Upper lobe of left lung (tissue), 6 donors: ENCODE results near the gene TUBB1. TPM values are rescaled to one million over a fixed set of nuclear protein-coding genes. Genes with fewer than 3 reads are reported as not detected.

Experiments used
- ATAC-seq, 2 donors: fragments of 200-7000 bp; cut with Tn5 transposase; one replicate each; pipeline ENCODE4 v1.9.1; 2022; ENCODE audit warnings: mild to moderate bottlenecking in 2 of 2, moderate library complexity in 2 of 2; ENCODE audit not compliant: low FRiP score in 2 of 2
- DNase-seq, 2 donors: peaks; one replicate each; pipeline ENCODE4 v3.0.0-alpha.2; 2019 to 2020
- H3K27ac ChIP-seq, 4 donors: fragments of 200-600 bp; sonication (generic); one replicate each; pipeline ENCODE4 v1.5.1; 2016 to 2019
- H3K27me3 ChIP-seq, 4 donors: fragments of 200-600 bp; sonication (generic); one replicate each; pipeline ENCODE4 v1.5.1; 2017 to 2019
- H3K36me3 ChIP-seq, 4 donors: fragments of 200-600 bp; sonication (generic); one replicate each; pipeline ENCODE4 v1.5.1; 2016 to 2019
- H3K4me1 ChIP-seq, 4 donors: fragments of 200-600 bp; sonication (generic); one replicate each; pipeline ENCODE4 v1.5.1; 2018 to 2019
- H3K4me3 ChIP-seq, 4 donors: fragments of 200-600 bp; sonication (generic); one replicate each; pipeline ENCODE4 v1.5.1; 2017 to 2019; ENCODE audit warnings: mild to moderate bottlenecking in 2 of 4, moderate library complexity in 1 of 4
- H3K9me3 ChIP-seq, 4 donors: fragments of 200-600 bp; sonication (generic); one replicate each; pipeline ENCODE4 v1.5.1; 2018 to 2019
- CTCF ChIP-seq, 6 experiments: fragments of 450-650 bp in 4 of 6; fragments of 200-600 bp in 2 of 6; sonication (generic) in 2 of 6; IDR thresholded peaks; one replicate each; pipeline ENCODE4 v1.5.1; 2016 to 2019; ENCODE audit warnings: antibody characterized with exemption in 6 of 6
- EP300 ChIP-seq, 4 donors: sonication (generic); formaldehyde crosslinking; IDR thresholded peaks; one replicate each; pipeline ENCODE4 v1.5.1; 2017; ENCODE audit warnings: antibody characterized with exemption in 4 of 4, control low read depth in 2 of 4
- POLR2A ChIP-seq, 4 donors: fragments of 450-650 bp; IDR thresholded peaks; one replicate each; pipeline ENCODE4 v1.5.1; 2016 to 2017; ENCODE audit warnings: antibody characterized with exemption in 4 of 4, mild to moderate bottlenecking in 2 of 4
- POLR2AphosphoS5 ChIP-seq, 2 donors: sonication (generic); formaldehyde crosslinking; IDR thresholded peaks; one replicate each; pipeline ENCODE4 v1.5.1; 2017; ENCODE audit warnings: antibody characterized with exemption in 2 of 2
- WGBS, 2 donors: methylation state at CpG; one replicate each; pipeline ENCODE4 v1.1.5; 2017 to 2018; 5-methylcytosine and 5-hydroxymethylcytosine counted together
- total RNA-seq, 6 donors: library from RNA; depleted of rRNA in 4 of 6; stranded (reverse); fragments of >200 nt in 4 of 6; gene quantifications; one replicate each; pipeline versions ENCODE4 v1.1.0 to v1.2.1, GENCODE V29; 2016 to 2021
- donor health status: DM: no; HTN: no; CAD: no; lungs with moderate emphysema.
- donor health status: DM: no; HTN: yes; CAD: no; lungs with severe emphysema.

TUBB1 gene
- total RNA-seq, 6 donors from 2014 or later: 1.5 to 9.3 (median 2.6) TPM

GRCh38 chr20:59063358-59064213 is 44.4 kb downstream of the TUBB1 start:
- Histone ChIP-seq H3K4me3 (no peak overlapping the region), H3K36me3 (no peaks in the 10 kb centered on the region), H3K27ac (peak overlapping the region in 1 of 4 donors; percentile 7), H3K4me1 (peaks cover 0 to 14% (median 4%) of the 10 kb centered on the region in 4 donors), H3K9me3 (no peaks in the 10 kb centered on the region), H3K27me3 (no peaks in the 10 kb centered on the region)
- no peak for TF ChIP-seq POLR2AphosphoS5 (IDR thresholded peaks at IDR 0.05)
- TF ChIP-seq CTCF (IDR thresholded peaks at IDR 0.05): no peak
- no peak for TF ChIP-seq EP300 (IDR thresholded peaks at IDR 0.05)
- no peak for TF ChIP-seq POLR2A (IDR thresholded peaks at IDR 0.05)
- DNase-seq: peak in 1 of 2 donors; percentile 13
- 44 to 60% methylated on average over 22 of the region's 22 CpGs for WGBS, 2 donors
- peak; percentile 61 to 68 for ATAC-seq

GRCh38 chr20:59064214-59064722 is 45.0 kb downstream of the TUBB1 start:
- DNase-seq (no peak), ATAC-seq (no peak)
- Histone ChIP-seq H3K27me3 (no peaks in the 10 kb centered on the region), H3K36me3 (no peaks in the 10 kb centered on the region), H3K4me3 (no peak overlapping the region), H3K27ac (no peak overlapping the region), H3K4me1 (peaks cover 0 to 14% (median 4%) of the 10 kb centered on the region in 4 donors), H3K9me3 (no peaks in the 10 kb centered on the region)
- 24 to 30% methylated on average over 4 of the region's 4 CpGs for WGBS, 2 donors
- TF ChIP-seq CTCF (IDR thresholded peaks at IDR 0.05) (no peak), EP300 (IDR thresholded peaks at IDR 0.05) (no peak), POLR2AphosphoS5 (IDR thresholded peaks at IDR 0.05) (no peak), POLR2A (IDR thresholded peaks at IDR 0.05) (no peak)

GRCh38 chr20:59068534-59068933 is 49.3 kb downstream of the TUBB1 start:
- TF ChIP-seq POLR2A (IDR thresholded peaks at IDR 0.05): no peak
- TF ChIP-seq POLR2AphosphoS5 (IDR thresholded peaks at IDR 0.05): no peak
- TF ChIP-seq EP300 (IDR thresholded peaks at IDR 0.05): no peak
- no peak for TF ChIP-seq CTCF (IDR thresholded peaks at IDR 0.05)
- H3K4me1 ChIP-seq: peaks cover 0 to 8% (median 3%) of the 10 kb centered on the region in 4 donors
- DNase-seq (no peak), ATAC-seq (no peak)
- no peak overlapping the region for H3K4me3 ChIP-seq
- H3K27ac ChIP-seq: no peak overlapping the region
- no peaks in the 10 kb centered on the region for H3K27me3 ChIP-seq
- H3K9me3 ChIP-seq: no peaks in the 10 kb centered on the region
- WGBS, 2 donors: 86 to 88% methylated on average over 4 of the region's 4 CpGs
- no peaks in the 10 kb centered on the region for H3K36me3 ChIP-seq

GRCh38 chr20:59069026-59069425 is 49.8 kb downstream of the TUBB1 start:
- Histone ChIP-seq H3K4me1 (peaks cover 0 to 4% (median under 1%) of the 10 kb centered on the region in 4 donors), H3K36me3 (no peaks in the 10 kb centered on the region), H3K4me3 (no peak overlapping the region), H3K27ac (no peak overlapping the region), H3K27me3 (no peaks in the 10 kb centered on the region), H3K9me3 (no peaks in the 10 kb centered on the region)
- TF ChIP-seq EP300 (IDR thresholded peaks at IDR 0.05) (no peak), POLR2AphosphoS5 (IDR thresholded peaks at IDR 0.05) (no peak), CTCF (IDR thresholded peaks at IDR 0.05) (no peak)
- no peak for DNase-seq
- WGBS, 2 donors: 23 to 27% methylated on average over 2 of the region's 2 CpGs
- ATAC-seq: no peak
